ENCODE measurements around the gene UCK1. TPM values are rescaled to one million over a fixed set of nuclear protein-coding genes. Genes with fewer than 3 reads are reported as not detected.

The UCK1 gene
- total and polyA plus RNA-seq, 2 of the 4 experiments (the other 2 are of a cell fraction): 17.9 to 21.4 TPM

GRCh38 chr9:131511880-131512279, 19.2 kb downstream of the UCK1 start:
- Histone ChIP-seq H2BK20ac (ENCODE audit: low read depth, low read length) (no peak overlapping the region), H3K23ac (ENCODE audit: low read depth, low read length) (no peak overlapping the region), H3K4me2 (ENCODE audit: low read depth, low read length) (no peak overlapping the region), H3K9ac (ENCODE audit: low read depth, low read length) (no peak overlapping the region), H2BK120ac (ENCODE audit: low read depth, low read length) (no peak overlapping the region), H2BK5ac (ENCODE audit: low read depth, low read length, poor library complexity, severe bottlenecking) (no peak overlapping the region), H3K27me3 (ENCODE audit: control insufficient read depth, insufficient read depth, low read length) (no peaks in the 10 kb centered on the region), H3K9me1 (ENCODE audit: insufficient read depth, low read length) (0 out of 2 replicates have a peak, but pooled peaks cover 6% of the 10 kb centered on the region), H3K4me3 (ENCODE audit: insufficient read depth, low read depth, low read length) (no peak overlapping the region), H3K4me1 (ENCODE audit: control insufficient read depth, insufficient read depth, low read length) (no peaks in the 10 kb centered on the region), H3K36me3 (ENCODE audit: control insufficient read depth, insufficient read depth, low read length) (peaks cover 70% of the 10 kb centered on the region), H3K18ac (ENCODE audit: low read depth, low read length) (no peak overlapping the region), H2BK15ac (ENCODE audit: low read depth, low read length) (no peak overlapping the region), H3K9me3 (ENCODE audit: control insufficient read depth, insufficient read depth, low read length) (no peaks in the 10 kb centered on the region), H3K56ac (ENCODE audit: extremely low read depth, insufficient read depth, low read length) (no peak overlapping the region), H2AK9ac (replicated peaks; ENCODE audit: low read depth, low read length, poor library complexity) (no peak overlapping the region), H3K4ac (ENCODE audit: low read depth, low read length) (no peak overlapping the region), H2AFZ (replicated peaks; ENCODE audit: low read length, poor library complexity) (no peak overlapping the region), H3K79me1 (ENCODE audit: low read depth in 1 of 2, low read length in 2 of 2) (peaks cover 0 to 9% of the 10 kb centered on the region in 2 experiments; a peak in 2 of 4 replicates), H4K91ac (ENCODE audit: insufficient read depth, low read depth, low read length) (no peak overlapping the region), H4K5ac (ENCODE audit: low read depth, low read length) (no peak overlapping the region), H4K8ac (ENCODE audit: low read depth in 2 of 2, low read length in 2 of 2) (no peak overlapping the region), H3K27ac (ENCODE audit: insufficient read depth, low read length) (no peak overlapping the region), H3K14ac (replicated peaks; ENCODE audit: low read depth, low read length) (no peak overlapping the region), H2AK5ac (ENCODE audit: low read depth, low read length) (no peak overlapping the region), H4K20me1 (ENCODE audit: insufficient read depth, low read length) (no peaks in the 10 kb centered on the region)
- no TSS peak for BruUV-seq (replicated peaks)
- TF ChIP-seq USF2 (IDR thresholded peaks at IDR 0.05; ENCODE audit: low read depth, low read length): no peak
- no peak for TF ChIP-seq RCOR1 (IDR thresholded peaks at IDR 0.05; ENCODE audit: insufficient replicate concordance, low read length)
- no peak for TF ChIP-seq CHD1 (IDR thresholded peaks at IDR 0.05; ENCODE audit: low read depth, low read length)
- TF ChIP-seq RAD21 (IDR thresholded peaks at IDR 0.05; ENCODE audit: low read length): no peak
- no peak for TF ChIP-seq CTCF (conservative IDR thresholded peaks at IDR 0.05; ENCODE audit: low read depth, low read length)
- TF ChIP-seq POLR2A (IDR thresholded peaks at IDR 0.05; ENCODE audit: low read depth, low read length): no peak
- ChIA-PET POLR2A (ENCODE audit: unreplicated experiment) (no interaction called here), CTCF (no interaction called here)
- intact Hi-C loops (cut with micrococcal nuclease) (no loop called here), dilution Hi-C loops (cut with HindIII; ENCODE audit: low sequenced_read_pairs, unreplicated experiment) (no loop called here), in situ Hi-C loops (cut with MboI; ENCODE audit: low sequenced_read_pairs) (no loop called here)
- DNase-seq: no peak
- no peak for ATAC-seq (ENCODE audit: low read depth)
- WGBS, 2 experiments (ENCODE audit: extremely low coverage in 2 of 2, insufficient read length in 1 of 2): 100% methylated on average over 4 of the region's 6 CpGs; no CpG with 5 or more reads in 1 of the 2 experiments
